ENCODE data around the gene NR6A1.

NR6A1 gene

GRCh38 chr9:124688238-124688904 is 82.7 kb downstream of the NR6A1 start:
- no peak for DNase-seq (ENCODE audit: low read depth in 2 of 2)

DNA sequence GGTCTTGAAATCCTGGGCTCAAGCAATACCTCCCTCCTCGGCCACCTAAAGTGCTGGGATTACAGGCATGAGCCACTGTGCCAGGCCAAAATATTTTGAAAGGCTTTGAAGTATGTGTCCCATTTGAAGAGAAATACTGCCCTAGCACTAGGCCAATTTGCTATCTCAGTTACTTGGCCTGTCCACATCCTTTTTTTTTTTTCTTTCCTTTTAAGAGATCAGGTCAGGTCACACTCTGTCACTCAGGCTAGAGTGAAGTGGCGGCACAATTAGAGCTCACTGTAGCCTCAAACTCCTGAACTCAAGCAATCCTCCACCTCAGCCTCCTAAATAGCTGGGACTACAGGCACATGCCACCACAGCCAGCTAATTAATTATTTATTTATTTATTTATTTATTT is 84.2 kb downstream of the NR6A1 start:
- no peak for DNase-seq (ENCODE audit: low read depth in 2 of 2)

DNA sequence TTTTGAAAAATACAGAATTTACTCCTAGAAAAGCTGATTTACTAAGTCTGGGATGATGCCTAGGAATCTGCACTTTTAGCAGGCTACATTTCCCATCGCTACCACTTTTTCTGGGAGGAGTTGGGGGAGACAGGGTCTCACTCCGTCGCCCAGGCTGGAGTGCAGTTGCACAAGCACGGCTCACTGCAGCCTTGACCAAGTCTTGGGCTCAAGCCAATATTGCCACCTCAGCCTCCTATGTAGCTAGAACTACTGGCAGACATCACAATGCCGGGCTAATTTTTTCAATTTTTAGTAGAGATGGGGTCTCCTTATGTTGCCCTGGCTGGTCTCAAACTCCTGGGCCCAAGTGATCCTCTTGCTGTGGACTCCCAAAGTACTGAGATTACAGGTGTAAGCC is 85.9 kb downstream of the NR6A1 start:
- DNase-seq (ENCODE audit: low read depth in 2 of 2), result no peak

DNA sequence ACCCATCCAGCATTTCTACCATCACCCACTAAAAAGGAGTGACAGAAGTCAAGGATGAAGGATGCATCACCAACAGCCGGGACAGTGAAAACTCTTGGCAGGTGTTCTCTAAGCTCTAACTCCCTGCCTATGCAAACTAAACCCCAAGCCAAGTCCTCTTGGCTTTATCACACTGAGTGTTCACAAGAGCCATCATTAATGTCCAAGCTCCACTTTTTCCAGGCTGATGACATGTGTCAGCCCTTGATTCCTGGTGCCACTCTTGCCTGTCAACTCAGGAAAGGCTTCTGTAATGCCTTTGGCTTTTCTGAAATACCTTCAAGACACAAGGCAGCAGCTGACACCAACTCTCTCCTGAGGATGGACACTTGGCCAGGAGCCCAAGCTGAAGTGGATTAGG is 86.9 kb downstream of the NR6A1 start:
- DNase-seq (ENCODE audit: low read depth in 2 of 2), result no peak

DNA sequence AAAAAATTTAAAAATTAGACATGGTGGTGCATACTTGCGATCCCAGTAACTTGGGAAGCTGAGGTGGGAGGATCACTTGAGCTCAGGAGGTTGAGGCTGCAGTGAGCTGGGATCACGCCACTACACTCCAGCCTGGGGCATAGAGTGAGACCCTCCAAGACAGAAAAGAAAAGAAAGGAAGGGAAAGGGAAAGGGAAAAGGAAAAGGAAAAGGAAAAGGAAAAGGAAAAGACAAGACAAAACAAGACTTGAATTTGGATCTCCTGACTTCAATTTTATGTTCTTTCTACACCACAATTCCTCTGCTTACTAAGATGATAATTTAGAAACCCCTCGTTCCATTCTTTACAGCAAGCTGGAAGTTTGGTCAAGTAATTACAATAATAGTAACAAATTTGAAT is 88.1 kb downstream of the NR6A1 start:
- DNase-seq (ENCODE audit: low read depth in 2 of 2), result no peak

- no peak for DNase-seq (ENCODE audit: low read depth in 2 of 2)
Measured at GRCh38 chr9:124680714-124681390, 90.3 kb downstream of the NR6A1 start.

- DNase-seq (ENCODE audit: low read depth in 2 of 2), result no peak
Measured at GRCh38 chr9:124680049-124680448, 91.1 kb downstream of the NR6A1 start.

- DNase-seq (ENCODE audit: low read depth in 2 of 2), result no peak
Measured at GRCh38 chr9:124676159-124676551, 95.0 kb downstream of the NR6A1 start.

GRCh38 chr9:124675261-124676158 is 95.6 kb downstream of the NR6A1 start:
- no peak for DNase-seq (ENCODE audit: low read depth in 2 of 2)

- DNase-seq (ENCODE audit: low read depth in 2 of 2), result no peak
Measured at GRCh38 chr9:124674651-124675050, 96.5 kb downstream of the NR6A1 start.

DNA sequence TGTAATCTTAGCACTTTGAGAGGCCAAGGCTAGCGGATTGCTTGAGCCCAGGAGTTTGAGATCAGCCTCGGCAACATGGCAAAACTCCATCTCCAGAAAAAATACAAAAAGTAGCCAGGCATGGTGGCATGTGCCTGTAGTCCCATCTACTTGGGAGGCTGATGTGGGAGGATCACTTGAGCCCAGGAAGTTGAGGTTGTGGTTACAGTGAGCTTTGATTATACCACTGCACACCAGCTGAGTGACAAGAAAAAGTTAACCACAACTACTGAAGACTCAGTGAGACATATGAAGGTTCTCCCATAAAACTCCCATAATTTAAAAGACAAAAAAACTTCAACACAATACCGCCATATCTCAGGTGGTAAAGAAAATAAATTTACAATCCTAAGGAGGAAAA is 98.0 kb downstream of the NR6A1 start:
- DNase-seq (ENCODE audit: low read depth in 2 of 2), result no peak

DNA sequence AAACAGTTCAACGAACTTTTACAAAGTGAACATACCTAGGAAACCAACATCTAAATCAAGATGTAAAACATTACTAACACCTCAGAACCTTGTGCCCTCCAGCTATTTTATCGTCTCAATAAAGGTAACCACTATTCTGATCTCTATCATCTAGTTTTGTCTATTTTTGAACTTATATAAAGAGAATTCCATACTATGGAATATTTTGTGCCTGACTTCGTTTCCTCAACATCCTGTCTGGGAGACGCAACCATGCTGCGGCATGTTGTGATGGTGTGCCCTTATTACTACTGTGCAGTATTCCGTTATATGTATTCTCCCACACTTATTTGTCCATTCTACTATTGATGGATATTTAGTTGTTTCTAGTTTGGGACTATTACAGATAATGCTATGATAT is 99.2 kb downstream of the NR6A1 start:
- no peak for DNase-seq (ENCODE audit: low read depth in 2 of 2)

DNA sequence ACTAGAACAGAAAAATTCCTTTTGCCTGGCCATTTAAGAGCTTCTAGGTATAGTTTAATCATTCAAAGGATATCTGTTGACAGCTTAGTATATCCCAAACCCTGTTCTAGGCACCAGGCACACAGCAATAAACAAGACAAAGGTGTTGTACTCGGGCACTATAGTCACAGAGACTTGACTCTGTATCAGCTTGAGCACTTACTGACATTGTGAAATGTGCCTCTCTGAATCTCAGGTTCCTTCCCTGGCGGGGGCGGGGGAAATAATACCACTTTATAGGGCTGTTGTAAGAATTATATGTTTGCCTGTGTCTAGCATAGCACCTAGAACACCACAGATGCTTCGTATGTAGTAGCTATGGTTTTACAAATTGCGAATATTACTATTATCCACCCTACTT is 104.5 kb downstream of the NR6A1 start:
- DNase-seq (ENCODE audit: low read depth in 2 of 2), result no peak

DNA sequence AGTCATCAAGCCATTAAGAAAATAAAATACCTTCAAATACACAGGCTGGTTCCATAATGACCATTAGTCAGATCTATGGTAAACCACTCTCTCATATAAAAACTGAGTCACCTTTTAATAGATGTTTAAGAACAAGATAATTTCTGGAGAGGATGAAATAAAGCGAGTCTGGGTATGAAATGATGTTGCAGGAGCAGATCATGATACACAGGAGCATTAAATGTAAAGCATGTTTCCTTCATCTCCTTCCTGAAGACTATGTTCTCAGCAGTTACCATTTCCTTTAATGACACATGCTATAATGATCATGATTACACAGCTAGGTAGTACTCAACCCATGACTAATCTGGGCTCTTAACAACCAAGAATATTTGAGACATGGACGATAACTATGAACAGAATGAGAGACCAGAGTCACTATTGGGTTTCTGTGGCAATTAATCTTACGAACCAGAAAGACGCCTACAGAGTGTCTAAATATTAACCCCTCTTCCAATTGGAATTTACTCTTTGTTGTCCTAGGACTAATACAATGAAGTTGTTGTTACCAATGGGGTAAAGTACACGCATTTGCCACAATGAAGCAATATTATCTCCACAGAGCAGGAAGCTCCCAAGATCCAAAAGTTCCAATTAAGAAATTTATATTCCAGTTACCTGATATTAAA is 105.6 kb downstream of the NR6A1 start:
- DNase-seq (ENCODE audit: low read depth in 2 of 2), result no peak

- no peak for DNase-seq (ENCODE audit: low read depth in 2 of 2)
Measured at GRCh38 chr9:124664143-124664542, 107.0 kb downstream of the NR6A1 start.

GRCh38 chr9:124663046-124663961 is 107.8 kb downstream of the NR6A1 start:
- DNase-seq (ENCODE audit: low read depth in 2 of 2), result no peak

DNA sequence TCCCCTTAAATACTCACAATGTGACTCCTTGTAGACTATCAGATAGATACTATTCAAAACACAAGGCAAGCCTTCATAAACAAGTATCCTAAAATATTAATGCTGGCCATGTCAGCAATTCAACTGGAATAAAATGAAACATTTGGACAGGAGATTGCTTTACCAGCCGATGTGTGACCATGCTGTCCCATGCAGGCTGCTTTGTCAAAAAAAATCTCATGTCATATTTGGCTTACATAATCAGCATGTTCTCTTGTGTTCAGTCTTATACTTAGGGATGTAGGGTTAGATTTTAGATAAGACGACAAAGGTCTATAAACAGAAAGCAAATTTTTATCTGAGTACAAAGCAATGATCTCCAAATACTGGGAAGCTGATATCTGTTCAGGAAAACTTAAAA is 108.5 kb downstream of the NR6A1 start:
- DNase-seq (ENCODE audit: low read depth in 2 of 2), result no peak

- no peak for DNase-seq (ENCODE audit: low read depth in 2 of 2)
Measured at GRCh38 chr9:124661271-124661670, 109.8 kb downstream of the NR6A1 start.

- DNase-seq (ENCODE audit: low read depth in 2 of 2), result no peak
Measured at GRCh38 chr9:124660341-124660801, 110.7 kb downstream of the NR6A1 start.

DNA sequence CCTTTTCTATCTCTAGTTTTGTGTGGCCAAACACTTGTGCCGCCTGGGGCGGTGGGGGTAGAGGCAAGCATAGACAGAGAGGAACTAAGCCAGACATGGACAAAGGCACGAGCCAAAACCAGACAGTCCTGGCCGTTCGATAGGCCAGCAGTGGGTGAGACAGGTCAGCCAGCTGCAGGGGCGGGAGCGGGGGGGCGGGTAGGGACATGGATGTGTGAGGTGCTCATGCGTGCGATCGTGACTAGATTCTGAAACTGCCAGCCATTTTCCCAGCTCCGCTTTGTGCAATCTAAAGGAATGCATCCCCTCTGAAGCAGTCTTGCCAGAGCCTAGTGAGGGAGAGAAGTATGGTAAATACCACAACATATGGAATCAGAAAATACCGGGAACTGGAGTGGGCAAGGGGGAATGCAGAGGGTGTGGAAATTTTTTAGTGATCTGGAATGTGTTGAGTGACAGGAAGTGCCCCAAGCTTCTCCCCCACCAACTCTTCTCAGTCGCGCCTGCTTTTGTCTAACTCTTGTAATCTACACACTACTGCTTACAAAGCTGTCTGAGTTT is 111.9 kb downstream of the NR6A1 start:
- DNase-seq (ENCODE audit: low read depth in 2 of 2), result peak; percentile 11 to 26

Measured in stimulated activated CD4-positive, alpha-beta T cell treated with anti-CD3 and anti-CD28 coated beads, Interleukin-15, amount 100 ng/mL, for 48 hours (primary cell).